Effector memory CD4-positive, alpha-beta T cell (primary cell): Measurements from ENCODE around the gene IQCK.

Experiments used
- DNase-seq, 3 donors: peaks; one replicate each; pipeline ENCODE4 v3.0.0-alpha.2; 2020
- H3K27ac ChIP-seq: 2 replicates; pipeline ENCODE4 v1.7.0; 2013; ENCODE audit warnings: mild to moderate bottlenecking, low read length, moderate library complexity; ENCODE audit not compliant: insufficient read depth, poor library complexity, severe bottlenecking
- H3K27me3 ChIP-seq: replicated peaks from 2 replicates; pipeline ENCODE4 v1.7.0; 2013; ENCODE audit warnings: mild to moderate bottlenecking, low read length; ENCODE audit not compliant: insufficient read depth, control insufficient read depth, poor library complexity, severe bottlenecking
- H3K36me3 ChIP-seq: 2 replicates; pipeline ENCODE4 v1.7.0; 2013; ENCODE audit warnings: mild to moderate bottlenecking, low read length, moderate library complexity; ENCODE audit not compliant: control insufficient read depth, insufficient read depth
- H3K4me1 ChIP-seq: 2 replicates; pipeline ENCODE4 v1.7.0; 2013; ENCODE audit warnings: low read length, mild to moderate bottlenecking; ENCODE audit not compliant: control insufficient read depth, insufficient read depth, poor library complexity, severe bottlenecking
- H3K4me3 ChIP-seq: 2 replicates; pipeline ENCODE4 v1.7.0; 2013; ENCODE audit warnings: low read length, low read depth, mild to moderate bottlenecking; ENCODE audit not compliant: insufficient read depth, poor library complexity, severe bottlenecking
- H3K9me3 ChIP-seq: 2 replicates; pipeline ENCODE4 v1.7.0; 2013; ENCODE audit warnings: mild to moderate bottlenecking, low read length, moderate library complexity; ENCODE audit not compliant: control insufficient read depth

Gene IQCK

DNA sequence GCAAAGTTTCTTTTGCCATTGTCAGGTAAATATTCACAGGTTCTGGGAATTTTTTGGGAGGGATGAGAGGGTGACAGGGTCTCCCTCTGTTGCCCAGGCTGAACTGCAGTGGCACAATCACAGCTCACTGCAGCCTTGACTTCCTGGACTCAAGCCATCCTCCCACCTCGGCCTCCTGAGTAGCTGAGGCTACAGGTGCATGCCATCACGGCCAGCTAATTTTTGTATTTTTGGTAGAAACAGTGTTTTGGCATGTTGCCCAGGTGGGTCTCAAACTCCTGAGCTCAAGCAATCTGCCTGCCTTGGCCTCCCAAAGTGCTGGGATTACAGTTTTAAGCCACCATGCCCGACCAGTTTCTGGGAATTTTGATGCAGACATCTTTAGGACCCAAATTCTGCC, 53.0 kb downstream of the IQCK start:
- no peak for DNase-seq

DNA sequence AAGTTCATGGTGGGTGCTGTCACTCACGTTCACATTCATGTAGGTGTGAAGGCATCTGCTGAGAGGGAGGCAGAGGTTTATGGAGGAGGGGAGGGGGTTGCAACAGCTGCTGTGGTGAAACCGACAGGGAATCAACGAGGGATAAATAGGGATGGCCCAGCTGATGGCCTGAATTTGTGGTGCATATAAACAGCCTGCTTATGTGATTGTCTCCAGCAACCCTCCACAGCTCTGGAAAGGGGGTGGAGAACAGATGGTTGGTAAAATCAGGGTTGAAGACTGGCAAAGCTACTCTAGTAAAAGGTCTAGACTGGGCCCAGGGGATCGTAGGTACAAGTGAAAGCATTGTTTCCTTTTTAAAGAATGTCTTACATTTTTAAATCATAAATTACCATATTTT, 53.7 kb downstream of the IQCK start:
- Histone ChIP-seq H3K4me1 (no peaks in the 10 kb centered on the region), H3K4me3 (no peak overlapping the region), H3K27me3 (no peaks in the 10 kb centered on the region), H3K9me3 (no peaks in the 10 kb centered on the region), H3K36me3 (no peaks in the 10 kb centered on the region), H3K27ac (no peak overlapping the region)
- no peak for DNase-seq

More for the DNA sequence above, 53.0 kb downstream of the IQCK start:
- Histone ChIP-seq H3K36me3 (no peaks in the 10 kb centered on the region), H3K4me1 (no peaks in the 10 kb centered on the region), H3K9me3 (no peaks in the 10 kb centered on the region), H3K27ac (no peak overlapping the region), H3K27me3 (no peaks in the 10 kb centered on the region), H3K4me3 (no peak overlapping the region)

DNA sequence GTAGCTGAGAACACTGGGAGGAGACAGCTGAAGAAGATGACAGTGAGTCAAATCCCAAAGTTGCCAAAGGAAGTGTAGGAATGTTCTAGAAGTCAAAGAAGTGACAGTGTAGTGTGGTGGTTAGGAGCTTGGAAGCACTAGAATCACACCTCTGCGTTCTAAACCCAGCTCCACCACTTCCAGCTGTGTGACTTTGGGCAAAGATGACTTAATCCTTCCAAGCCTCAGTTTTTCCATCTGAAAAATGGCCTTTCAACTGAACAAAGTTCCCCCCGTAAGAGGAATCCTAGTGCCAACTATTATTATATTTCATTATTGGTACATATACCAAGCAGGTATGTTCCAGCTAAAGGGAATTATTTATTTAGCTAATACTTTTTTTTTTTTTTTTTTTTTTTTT, 56.0 kb downstream of the IQCK start:
- Histone ChIP-seq H3K4me3 (no peak overlapping the region), H3K27ac (no peak overlapping the region), H3K4me1 (no peaks in the 10 kb centered on the region), H3K36me3 (no peaks in the 10 kb centered on the region), H3K9me3 (no peaks in the 10 kb centered on the region), H3K27me3 (no peaks in the 10 kb centered on the region)
- DNase-seq: no peak

DNA sequence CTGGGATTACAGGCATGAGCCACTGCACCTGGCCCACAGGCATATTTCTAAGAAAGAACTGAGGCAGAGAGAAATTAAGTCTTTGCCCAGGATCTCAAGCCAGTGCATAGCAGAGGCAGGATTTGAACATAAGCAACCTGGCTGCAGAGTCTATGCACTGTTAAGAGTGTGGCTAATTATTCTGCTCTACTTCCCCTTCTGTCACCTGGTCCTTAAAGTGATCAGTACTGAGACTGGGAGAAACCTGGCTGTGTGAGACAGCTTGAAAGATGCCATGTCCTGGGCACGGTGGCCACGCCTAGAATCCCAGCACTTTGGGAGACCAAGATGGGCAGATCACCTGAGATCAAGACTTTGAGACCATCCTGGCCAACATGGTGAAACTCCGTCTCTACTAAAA, 58.1 kb downstream of the IQCK start:
- Histone ChIP-seq H3K4me1 (no peaks in the 10 kb centered on the region), H3K27ac (no peak overlapping the region), H3K9me3 (no peaks in the 10 kb centered on the region), H3K4me3 (no peak overlapping the region), H3K27me3 (no peaks in the 10 kb centered on the region), H3K36me3 (no peaks in the 10 kb centered on the region)
- DNase-seq: no peak

DNA sequence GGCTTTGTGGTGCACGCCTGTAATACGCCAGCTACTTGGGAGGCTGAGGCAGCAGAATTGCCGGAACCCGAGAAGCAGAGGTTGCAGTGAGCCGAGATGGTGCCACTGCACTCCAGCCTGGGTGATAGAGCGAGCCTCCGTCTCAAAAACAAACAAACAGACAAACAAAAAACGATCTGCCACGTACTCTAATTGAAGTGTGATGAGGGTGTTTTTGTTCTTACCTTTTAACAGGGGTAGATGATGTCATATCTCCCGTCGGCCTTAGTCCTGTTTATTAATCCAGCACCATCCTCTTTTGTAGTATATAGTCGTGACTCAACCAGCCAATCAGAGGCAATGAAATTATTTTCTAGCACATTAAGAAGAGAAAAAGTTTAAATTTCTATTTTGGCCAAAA, 58.5 kb downstream of the IQCK start:
- Histone ChIP-seq H3K27me3 (no peaks in the 10 kb centered on the region), H3K4me1 (no peaks in the 10 kb centered on the region), H3K4me3 (no peak overlapping the region), H3K27ac (no peak overlapping the region), H3K36me3 (no peaks in the 10 kb centered on the region), H3K9me3 (no peaks in the 10 kb centered on the region)
- no peak for DNase-seq

DNA sequence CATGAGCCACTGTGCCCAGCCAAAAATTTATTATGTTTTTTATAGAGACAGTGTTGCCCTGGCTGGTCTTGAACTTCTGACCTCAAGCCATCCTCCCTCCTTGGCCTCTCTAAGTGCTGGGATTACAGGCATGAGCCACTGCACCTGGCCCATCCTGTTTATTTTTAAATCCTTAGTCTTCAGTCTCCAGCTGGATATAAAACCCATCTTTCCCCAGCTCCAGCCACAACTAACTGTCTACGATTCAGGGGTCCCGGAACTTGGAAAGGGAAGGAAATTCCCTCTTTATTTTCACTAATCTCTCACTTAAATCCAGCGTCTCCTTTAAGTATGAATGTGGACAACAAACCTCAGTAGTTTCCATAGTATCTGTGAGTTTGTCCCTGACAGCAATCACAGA, 62.2 kb downstream of the IQCK start:
- H3K9me3 ChIP-seq: no peaks in the 10 kb centered on the region
- no peaks in the 10 kb centered on the region for H3K36me3 ChIP-seq
- no peak overlapping the region for H3K27ac ChIP-seq
- DNase-seq: no peak
- H3K27me3 ChIP-seq: no peaks in the 10 kb centered on the region
- no peak overlapping the region for H3K4me3 ChIP-seq
- no peaks in the 10 kb centered on the region for H3K4me1 ChIP-seq

DNA sequence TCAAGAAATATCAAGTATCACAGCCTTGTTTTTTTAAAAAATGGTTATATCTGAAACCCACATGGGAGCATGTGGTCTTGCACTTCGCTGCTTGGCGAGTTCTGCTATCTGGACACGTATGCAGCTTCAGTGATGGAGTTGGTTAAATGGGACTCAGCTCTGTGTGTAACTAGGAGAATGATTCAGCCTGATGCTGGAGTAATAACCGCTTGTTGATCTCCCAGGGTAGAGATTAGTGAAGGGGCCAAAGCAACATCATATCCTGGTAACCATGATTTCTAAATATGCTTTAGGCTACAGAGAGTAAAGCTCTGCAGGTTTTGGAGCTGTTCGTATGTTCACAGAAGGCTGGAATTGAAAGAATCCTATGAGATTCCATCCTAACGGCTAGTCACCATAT, 63.2 kb downstream of the IQCK start:
- H3K36me3 ChIP-seq: no peaks in the 10 kb centered on the region
- DNase-seq: no peak
- H3K4me1 ChIP-seq: no peaks in the 10 kb centered on the region
- no peak overlapping the region for H3K4me3 ChIP-seq
- no peak overlapping the region for H3K27ac ChIP-seq
- H3K9me3 ChIP-seq: no peaks in the 10 kb centered on the region
- no peaks in the 10 kb centered on the region for H3K27me3 ChIP-seq

DNA sequence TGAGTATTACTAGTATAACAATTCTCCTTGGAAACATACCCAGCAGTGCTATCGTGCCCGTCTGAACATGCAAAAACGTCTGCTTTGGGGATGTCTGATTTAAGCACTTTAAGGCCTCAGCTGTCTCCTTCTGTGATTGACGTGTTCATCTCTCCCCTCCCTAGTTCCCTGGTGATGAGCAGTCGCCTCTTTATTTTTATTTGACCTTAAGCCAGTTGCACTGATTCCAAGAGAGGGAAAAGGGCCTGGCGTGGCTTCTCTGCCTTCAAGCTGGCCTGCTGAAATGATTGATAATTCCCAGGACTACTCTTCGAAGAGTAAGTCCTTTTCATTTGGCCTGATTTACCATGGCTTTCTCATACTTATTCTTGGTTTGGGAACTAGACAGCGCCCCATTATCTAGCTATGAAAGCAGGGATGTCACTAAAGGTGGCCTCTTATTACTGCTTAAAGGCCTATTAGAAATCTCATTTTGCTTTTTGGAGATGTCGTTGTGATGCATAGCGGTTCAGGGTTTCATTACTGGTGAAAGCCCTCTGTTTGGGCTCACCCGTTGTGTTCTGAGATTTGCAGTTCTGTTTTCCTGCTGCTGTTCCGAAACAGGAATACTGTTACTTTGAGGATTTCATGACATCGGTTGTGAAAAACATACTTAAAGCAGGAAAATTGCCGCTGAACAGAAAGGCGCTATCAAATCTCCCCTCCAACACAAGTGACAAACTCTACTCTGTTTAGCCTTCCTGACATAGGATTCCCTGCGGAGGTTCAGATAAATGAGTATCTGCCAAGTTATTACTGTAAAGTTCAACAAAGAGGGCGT, 65.5 kb downstream of the IQCK start:
- Histone ChIP-seq H3K36me3 (no peaks in the 10 kb centered on the region), H3K27me3 (no peaks in the 10 kb centered on the region), H3K4me1 (no peaks in the 10 kb centered on the region), H3K4me3 (no peak overlapping the region), H3K27ac (no peak overlapping the region), H3K9me3 (no peaks in the 10 kb centered on the region)
- DNase-seq: no peak

DNA sequence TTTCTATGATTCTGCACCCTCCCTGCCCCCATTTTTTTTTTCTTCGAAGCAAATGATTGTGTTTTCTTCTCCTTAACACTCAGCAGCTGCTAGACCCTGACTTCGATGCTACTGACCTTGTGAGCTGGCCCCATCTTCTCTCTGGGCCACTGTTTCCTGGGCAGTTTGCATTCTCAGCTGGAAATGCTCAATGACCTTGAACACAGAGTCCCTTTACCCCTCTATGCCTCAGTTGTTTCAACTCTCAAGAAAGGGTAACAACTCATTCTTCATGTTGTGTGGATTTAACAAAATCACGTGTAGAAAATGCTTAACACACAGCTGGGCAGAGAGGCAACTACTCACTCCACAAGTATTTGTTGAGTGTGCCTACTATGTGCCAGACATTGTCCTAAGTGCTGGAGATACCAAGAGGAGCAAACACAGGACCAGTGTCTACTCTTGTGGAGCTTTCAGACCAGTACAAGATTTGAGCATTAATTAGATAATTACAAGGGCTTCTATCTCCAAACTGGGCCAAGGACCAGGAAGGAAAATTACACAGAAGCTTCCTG, 66.2 kb downstream of the IQCK start:
- no peak for DNase-seq
- no peak overlapping the region for H3K4me3 ChIP-seq
- no peaks in the 10 kb centered on the region for H3K36me3 ChIP-seq
- no peaks in the 10 kb centered on the region for H3K27me3 ChIP-seq
- no peak overlapping the region for H3K27ac ChIP-seq
- no peaks in the 10 kb centered on the region for H3K9me3 ChIP-seq
- no peaks in the 10 kb centered on the region for H3K4me1 ChIP-seq

DNA sequence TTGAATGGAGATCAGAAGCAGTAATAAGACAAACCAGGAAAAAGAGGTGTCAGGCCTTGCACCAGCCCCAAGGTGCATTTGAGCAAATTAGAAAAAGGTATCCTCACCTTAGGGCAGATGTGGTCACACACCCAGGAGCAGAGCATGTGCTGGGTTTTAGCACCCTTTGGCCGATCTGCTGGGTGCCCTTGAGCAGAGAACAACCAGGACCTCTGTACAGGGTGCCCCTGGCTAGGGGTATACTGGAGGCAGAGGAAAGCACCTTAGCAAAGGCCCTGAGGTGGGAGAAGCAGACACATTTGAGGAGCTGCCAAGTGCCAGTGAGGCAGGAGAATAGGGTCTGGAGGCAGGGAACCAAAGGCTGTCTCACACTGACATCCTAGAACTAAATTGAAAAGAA, 67.0 kb downstream of the IQCK start:
- Histone ChIP-seq H3K27me3 (no peaks in the 10 kb centered on the region), H3K9me3 (no peaks in the 10 kb centered on the region), H3K4me3 (no peak overlapping the region), H3K27ac (no peak overlapping the region), H3K4me1 (no peaks in the 10 kb centered on the region), H3K36me3 (no peaks in the 10 kb centered on the region)
- no peak for DNase-seq
